Esophagus muscularis mucosa (tissue), 4 donors: ENCODE measurements around the gene TCEANC2. TPM values are rescaled to one million over a fixed set of nuclear protein-coding genes. Genes with fewer than 3 reads are reported as not detected.
"Not testable (repeated sequence)": the region's sequence is repeated elsewhere in the genome, so short reads cannot be mapped to it uniquely, and the experiment has no call there.

ENCODE experiments used
- DNase-seq: peaks from one replicate; pipeline ENCODE4 v3.0.0-alpha.2; 2017; ENCODE audit errors: extremely low spot score
- H3K27ac ChIP-seq, 4 donors: fragments of 200-600 bp; sonication (generic); replicated peaks in 1 of 4; 1 replicate in 3 of 4; 2 replicates in 1 of 4; pipeline ENCODE4 v1.5.1; 2016 to 2019; ENCODE audit warnings: mild to moderate bottlenecking in 1 of 4
- H3K27me3 ChIP-seq, 4 donors: fragments of 200-600 bp; sonication (generic); one replicate each; pipeline versions ENCODE4 v1.5.1 to v1.6.0; 2016 to 2019
- H3K36me3 ChIP-seq, 4 donors: fragments of 200-600 bp; sonication (generic); one replicate each; pipeline ENCODE4 v1.5.1; 2016 to 2019
- H3K4me1 ChIP-seq, 4 donors: fragments of 200-600 bp; sonication (generic); one replicate each; pipeline ENCODE4 v1.5.1; 2016 to 2019
- H3K4me3 ChIP-seq, 4 donors: fragments of 200-600 bp; sonication (generic); 1 replicate in 2 of 4; 2 replicates in 2 of 4; pipeline ENCODE4 v1.5.1; 2016 to 2019; ENCODE audit warnings: mild to moderate bottlenecking in 4 of 4, moderate library complexity in 1 of 4
- H3K9me3 ChIP-seq, 4 donors: fragments of 200-600 bp; sonication (generic); 1 replicate in 3 of 4; 2 replicates in 1 of 4; pipeline ENCODE4 v1.5.1; 2016 to 2019
- EP300 ChIP-seq: sonication (generic); formaldehyde crosslinking; IDR thresholded peaks from one replicate; pipeline ENCODE4 v1.6.1; 2017; ENCODE audit warnings: antibody characterized with exemption
- POLR2A ChIP-seq: fragments of 450-650 bp; IDR thresholded peaks from one replicate; pipeline ENCODE4 v1.6.1; 2017; ENCODE audit warnings: antibody characterized with exemption, moderate library complexity, mild to moderate bottlenecking, low read depth
- POLR2AphosphoS5 ChIP-seq, 2 donors: sonication (generic); formaldehyde crosslinking; IDR thresholded peaks; one replicate each; pipeline ENCODE4 v1.6.1; 2017; ENCODE audit warnings: antibody characterized with exemption in 2 of 2
- whole genome bisulfite sequencing: methylation state at CpG from one replicate; pipeline ENCODE4 v1.1.5; 2018; 5-methylcytosine and 5-hydroxymethylcytosine counted together
- intact Hi-C: fragments of 100-400 bp; cut with DNase I; formaldehyde crosslinking; loops from one replicate; pipeline ENCODE4 v1.15.1; 2023
- total RNA-seq, 4 donors: library from RNA; depleted of rRNA; stranded (reverse); fragments of >200 nt; gene quantifications; one replicate each; pipeline versions ENCODE4 v1.1.0 to v1.2.1, GENCODE V29; 2016
- TF ChIP-seq, protein P1 (sequence below), 3 experiments: fragments of 200-600 bp in 2 of 3; fragments of 450-650 bp in 1 of 3; sonication (generic) in 2 of 3; IDR thresholded peaks; one replicate each; pipeline ENCODE4 v1.5.1; 2017 to 2019; ENCODE audit warnings: antibody characterized with exemption in 3 of 3, mild to moderate bottlenecking in 2 of 3, moderate library complexity in 1 of 3

The TCEANC2 gene
- total RNA-seq, 4 donors from 2014 or later: 4.8 to 8.6 (median 7.1) TPM

DNA sequence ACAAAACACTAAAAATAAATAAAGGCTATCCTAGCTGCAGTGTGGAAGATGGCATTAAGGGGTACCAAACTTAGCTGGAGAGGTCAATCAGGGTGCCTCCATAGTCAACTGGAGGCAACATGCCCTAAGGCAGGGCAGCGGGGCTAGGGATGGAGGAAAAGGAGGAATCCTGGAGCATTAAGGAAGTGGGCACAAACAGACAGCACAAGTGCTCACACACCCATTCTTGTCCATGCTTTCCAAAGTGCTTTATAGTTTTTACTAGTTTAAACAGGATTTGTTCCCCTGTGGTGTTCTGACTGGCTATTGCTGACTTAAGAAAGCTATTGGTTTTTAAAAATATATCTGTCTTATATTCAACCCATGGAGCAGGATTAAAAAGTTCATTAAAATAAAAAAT is 33.3 kb downstream of the TCEANC2 start:
- Histone ChIP-seq H3K9me3 (no peaks in the 10 kb centered on the region), H3K27me3 (no peaks in the 10 kb centered on the region), H3K27ac (no peak overlapping the region), H3K36me3 (peaks cover 0 to 11% (median 0%) of the 10 kb centered on the region in 4 donors), H3K4me1 (no peaks in the 10 kb centered on the region), H3K4me3 (no peak overlapping the region)
- DNase-seq: no peak
- TF ChIP-seq POLR2AphosphoS5 (IDR thresholded peaks at IDR 0.05) (no peak), EP300 (no peak), POLR2A (no peak)
- TF ChIP-seq, protein P1, sequence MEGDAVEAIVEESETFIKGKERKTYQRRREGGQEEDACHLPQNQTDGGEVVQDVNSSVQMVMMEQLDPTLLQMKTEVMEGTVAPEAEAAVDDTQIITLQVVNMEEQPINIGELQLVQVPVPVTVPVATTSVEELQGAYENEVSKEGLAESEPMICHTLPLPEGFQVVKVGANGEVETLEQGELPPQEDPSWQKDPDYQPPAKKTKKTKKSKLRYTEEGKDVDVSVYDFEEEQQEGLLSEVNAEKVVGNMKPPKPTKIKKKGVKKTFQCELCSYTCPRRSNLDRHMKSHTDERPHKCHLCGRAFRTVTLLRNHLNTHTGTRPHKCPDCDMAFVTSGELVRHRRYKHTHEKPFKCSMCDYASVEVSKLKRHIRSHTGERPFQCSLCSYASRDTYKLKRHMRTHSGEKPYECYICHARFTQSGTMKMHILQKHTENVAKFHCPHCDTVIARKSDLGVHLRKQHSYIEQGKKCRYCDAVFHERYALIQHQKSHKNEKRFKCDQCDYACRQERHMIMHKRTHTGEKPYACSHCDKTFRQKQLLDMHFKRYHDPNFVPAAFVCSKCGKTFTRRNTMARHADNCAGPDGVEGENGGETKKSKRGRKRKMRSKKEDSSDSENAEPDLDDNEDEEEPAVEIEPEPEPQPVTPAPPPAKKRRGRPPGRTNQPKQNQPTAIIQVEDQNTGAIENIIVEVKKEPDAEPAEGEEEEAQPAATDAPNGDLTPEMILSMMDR (IDR thresholded peaks at IDR 0.05): no peak
- WGBS: 96% methylated on average over 1 of the region's 1 CpG
- intact Hi-C loops: no loop called here

DNA sequence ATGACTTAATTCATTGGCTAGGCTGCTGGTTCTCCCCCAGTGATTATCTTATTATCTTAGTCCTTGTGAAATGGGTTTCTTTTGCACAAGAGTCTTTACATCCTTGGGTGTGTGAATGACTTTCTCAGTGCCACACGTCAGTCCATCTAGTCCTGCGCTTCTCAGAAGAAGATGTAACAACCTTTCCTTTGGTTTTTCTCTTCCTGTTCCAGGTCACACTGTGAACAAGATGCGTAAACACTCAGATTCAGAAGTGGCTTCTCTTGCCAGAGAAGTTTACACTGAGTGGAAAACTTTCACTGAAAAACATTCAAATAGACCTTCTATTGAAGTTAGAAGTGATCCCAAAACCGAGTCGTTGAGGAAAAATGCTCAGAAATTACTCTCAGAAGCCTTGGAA is 35.0 kb downstream of the TCEANC2 start:
- Histone ChIP-seq H3K27ac (no peak overlapping the region), H3K4me1 (no peaks in the 10 kb centered on the region), H3K36me3 (peaks cover 0 to 11% (median 0%) of the 10 kb centered on the region in 4 donors), H3K4me3 (no peak overlapping the region), H3K9me3 (no peaks in the 10 kb centered on the region), H3K27me3 (no peaks in the 10 kb centered on the region)
- DNase-seq: no peak
- intact Hi-C loops: no loop called here
- TF ChIP-seq POLR2A: no peak
- no peak for TF ChIP-seq POLR2AphosphoS5 (IDR thresholded peaks at IDR 0.05)
- TF ChIP-seq, protein P1 (IDR thresholded peaks at IDR 0.05): no peak
- no peak for TF ChIP-seq EP300
- WGBS: 91% methylated on average over 5 of the region's 5 CpGs

DNA sequence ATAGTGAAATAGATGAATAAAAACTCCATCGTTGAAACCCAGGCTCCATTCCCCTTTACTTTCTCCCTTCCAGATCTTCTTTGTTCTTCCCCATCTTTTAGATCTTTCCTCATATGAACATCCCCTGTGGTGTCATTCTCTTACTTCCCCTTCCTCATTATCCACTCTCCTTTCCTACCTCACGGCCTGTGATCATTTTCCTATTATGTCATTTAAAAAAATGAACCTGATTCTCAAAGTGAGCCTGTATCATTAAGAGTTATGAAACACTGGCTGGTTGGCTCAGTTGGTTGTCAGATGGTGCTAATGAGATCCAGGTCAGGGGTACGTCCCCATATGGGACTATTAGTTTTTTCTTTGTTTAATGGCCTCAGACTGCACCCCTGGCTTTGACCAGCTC is 38.3 kb downstream of the TCEANC2 start:
- intact Hi-C loops: no loop called here
- WGBS: 87% methylated on average over 3 of the region's 3 CpGs
- H3K27me3 ChIP-seq: no peaks in the 10 kb centered on the region
- peaks cover 4 to 13% (median 4%) of the 10 kb centered on the region in 4 donors for H3K36me3 ChIP-seq
- no peaks in the 10 kb centered on the region for H3K9me3 ChIP-seq
- no peak for TF ChIP-seq POLR2A
- no peak for TF ChIP-seq POLR2AphosphoS5 (IDR thresholded peaks at IDR 0.05)
- TF ChIP-seq EP300: no peak
- H3K4me1 ChIP-seq: peaks cover 0 to 6% (median 2%) of the 10 kb centered on the region in 4 donors
- H3K27ac ChIP-seq: no peak overlapping the region
- DNase-seq: no peak
- no peak overlapping the region for H3K4me3 ChIP-seq

DNA sequence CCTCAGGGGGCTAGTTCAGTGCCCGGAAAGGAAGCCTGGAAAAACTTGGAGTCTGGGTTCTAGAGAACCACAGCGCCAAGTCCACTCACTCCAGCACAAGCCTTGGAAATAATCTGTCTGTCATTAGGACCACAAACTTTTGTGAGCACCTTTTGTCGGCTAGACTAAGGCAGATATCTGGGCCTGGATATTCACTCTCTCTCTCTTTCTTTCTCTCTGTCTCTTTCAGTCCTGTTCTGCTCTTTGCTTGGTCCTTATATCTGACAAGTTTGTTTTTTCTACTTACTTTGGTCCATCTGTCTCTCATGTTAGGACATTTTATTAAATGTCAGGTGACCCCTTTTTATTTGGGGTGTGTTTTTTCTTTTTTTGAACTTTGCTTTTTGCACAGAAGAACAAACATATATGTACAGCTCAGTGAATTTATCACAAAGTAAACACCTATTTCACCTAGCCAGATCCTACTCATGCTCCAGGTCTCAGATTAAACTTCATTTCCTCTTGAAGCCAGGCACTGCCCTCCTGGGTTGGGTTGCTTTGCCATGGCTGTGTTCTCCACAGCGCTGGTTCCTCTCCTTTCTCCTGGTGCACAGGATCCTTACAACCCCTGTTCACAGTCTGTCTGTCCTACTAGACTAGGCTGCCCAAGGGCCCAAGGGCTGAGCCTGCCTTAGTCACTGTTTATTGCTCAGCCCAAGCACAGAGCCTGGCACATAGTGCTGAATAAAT is 40.8 kb downstream of the TCEANC2 start:
- Histone ChIP-seq H3K27me3 (no peaks in the 10 kb centered on the region), H3K4me3 (no peak overlapping the region), H3K27ac (no peak overlapping the region), H3K36me3 (peaks cover 7 to 17% (median 12%) of the 10 kb centered on the region in 4 donors), H3K4me1 (peaks cover 0 to 6% (median 2%) of the 10 kb centered on the region in 4 donors), H3K9me3 (no peaks in the 10 kb centered on the region)
- intact Hi-C loops: no loop called here
- TF ChIP-seq POLR2AphosphoS5 (IDR thresholded peaks at IDR 0.05) (no peak), POLR2A (no peak), EP300 (no peak)
- TF ChIP-seq, protein P1 (IDR thresholded peaks at IDR 0.05): no peak
- DNase-seq: peak; percentile 85
- 84% methylated on average over 4 of the region's 4 CpGs for WGBS

DNA sequence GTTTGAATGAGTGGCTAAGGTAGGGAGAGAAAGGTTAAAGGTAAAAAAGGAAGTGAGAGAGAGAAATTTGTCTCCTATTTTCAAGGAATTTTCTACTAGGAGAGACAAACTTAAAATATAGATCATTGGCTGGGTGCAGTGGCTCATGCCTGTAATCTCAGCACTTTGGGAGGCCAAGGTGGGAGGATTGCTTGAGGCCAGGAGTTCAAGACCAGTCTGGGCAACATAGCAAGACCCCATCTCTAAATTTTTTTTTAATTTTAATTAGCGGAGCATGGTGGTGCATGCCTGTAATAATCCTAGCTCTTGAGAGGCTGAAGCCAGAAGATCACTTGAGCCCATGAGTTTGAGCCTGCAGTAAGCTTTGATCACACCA is 41.3 kb downstream of the TCEANC2 start:
- 73% methylated on average over 1 of the region's 1 CpG for WGBS
- H3K4me1 ChIP-seq, H3K9me3 ChIP-seq, H3K4me3 ChIP-seq, H3K27ac ChIP-seq, H3K27me3 ChIP-seq, intact Hi-C loops: not testable (repeated sequence)
- peak; percentile 42 for DNase-seq
- peaks cover 7 to 16% (median 11%) of the 10 kb centered on the region in 4 donors for H3K36me3 ChIP-seq
